Loucy (cell line): ENCODE results near the gene HSP90AB1.

Source experiments
- H2AFZ ChIP-seq: fragments of 200-600 bp; sonication (generic); 2 replicates; pipeline ENCODE4 v1.6.0; 2016; ENCODE audit warnings: antibody characterized with exemption, mild to moderate bottlenecking, low read length, moderate library complexity
- H3F3A ChIP-seq: fragments of 200-600 bp; 2 replicates; pipeline ENCODE4 v1.6.0; 2016; ENCODE audit warnings: antibody characterized with exemption, low read depth, mild to moderate bottlenecking
- H3K27me3 ChIP-seq: fragments of 200-600 bp; sonication (generic); 2 replicates; pipeline ENCODE4 v1.6.1; 2014; ENCODE audit warnings: low read length, mild to moderate bottlenecking; ENCODE audit not compliant: insufficient read depth, poor library complexity, severe bottlenecking
- H3K36me3 ChIP-seq: fragments of 200-600 bp; sonication (generic); 2 replicates; pipeline ENCODE4 v1.6.1; 2016; ENCODE audit warnings: low read length; ENCODE audit not compliant: insufficient read depth
- H3K4me1 ChIP-seq: fragments of 200-600 bp; sonication (generic); 2 replicates; pipeline ENCODE4 v1.5.1; 2014; ENCODE audit warnings: low read length, mild to moderate bottlenecking; ENCODE audit not compliant: insufficient read depth, poor library complexity, severe bottlenecking
- H3K4me2 ChIP-seq: fragments of 200-600 bp; sonication (generic); 2 replicates; pipeline ENCODE4 v1.6.0; 2014; ENCODE audit warnings: antibody characterized with exemption, low read length, low read depth, mild to moderate bottlenecking; ENCODE audit not compliant: poor library complexity, severe bottlenecking
- H3K4me3 ChIP-seq: fragments of 200-600 bp; sonication (generic); 2 replicates; pipeline ENCODE4 v1.5.1; 2014; ENCODE audit warnings: low read length, mild to moderate bottlenecking, mixed read lengths; ENCODE audit not compliant: poor library complexity, severe bottlenecking
- H3K79me2 ChIP-seq: fragments of 200-600 bp; sonication (generic); 2 replicates; pipeline ENCODE4 v1.6.1; 2014; ENCODE audit warnings: low read length; ENCODE audit not compliant: insufficient read depth
- H3K9ac ChIP-seq: fragments of 200-600 bp; sonication (generic); 2 replicates; pipeline ENCODE4 v1.6.0; 2014; ENCODE audit warnings: mild to moderate bottlenecking, low read depth, low read length, moderate library complexity; ENCODE audit not compliant: poor library complexity, severe bottlenecking
- H3K9me2 ChIP-seq: fragments of 200-600 bp; sonication (generic); replicated peaks from 2 replicates; pipeline ENCODE4 v1.6.1; 2016; ENCODE audit warnings: low read depth, low read length, mixed read lengths
- H3K9me3 ChIP-seq: fragments of 200-600 bp; sonication (generic); 2 replicates; pipeline ENCODE4 v1.6.1; 2014; ENCODE audit warnings: mild to moderate bottlenecking, antibody characterized with exemption, low read length, low read depth; ENCODE audit not compliant: insufficient read depth
- H4K20me1 ChIP-seq: fragments of 200-600 bp; sonication (generic); 2 replicates; pipeline ENCODE4 v1.6.0; 2014; ENCODE audit warnings: antibody characterized with exemption, low read length, mild to moderate bottlenecking; ENCODE audit not compliant: insufficient read depth, poor library complexity, severe bottlenecking
- EZH2phosphoT487 ChIP-seq: fragments of 200-600 bp; IDR thresholded peaks from 2 replicates; pipeline ENCODE4 v1.6.1; 2018; ENCODE audit warnings: antibody characterized with exemption, mild to moderate bottlenecking, moderate library complexity, borderline replicate concordance
- TF ChIP-seq, protein P1 (sequence below): fragments of 200-600 bp; sonication (generic); conservative IDR thresholded peaks from 2 replicates; pipeline ENCODE4 v1.5.1; 2014; ENCODE audit warnings: mild to moderate bottlenecking, antibody characterized with exemption, low read length

The HSP90AB1 gene

DNA sequence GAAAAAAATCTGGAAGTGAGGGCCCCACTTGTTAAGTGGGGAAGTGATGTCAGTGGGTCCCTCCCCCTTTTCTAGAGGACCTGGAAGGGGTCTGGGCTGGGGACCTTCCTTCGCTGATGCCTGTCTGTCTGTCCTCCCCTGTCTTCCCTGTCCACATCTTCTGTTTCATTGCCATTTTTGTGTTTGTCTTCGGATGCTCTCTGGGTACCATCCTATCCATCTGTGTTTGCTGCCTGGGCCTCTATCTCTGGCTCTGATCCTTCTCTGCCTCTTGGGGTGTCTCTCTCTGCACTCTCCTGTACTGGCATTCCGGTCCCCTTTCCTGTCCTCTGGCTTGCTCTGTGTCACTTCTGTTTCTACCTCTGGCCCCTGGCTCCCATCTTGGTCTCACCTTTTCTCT lies 25.6 kb downstream of the HSP90AB1 start:
- TF ChIP-seq EZH2phosphoT487: no peak
- TF ChIP-seq, protein P1, sequence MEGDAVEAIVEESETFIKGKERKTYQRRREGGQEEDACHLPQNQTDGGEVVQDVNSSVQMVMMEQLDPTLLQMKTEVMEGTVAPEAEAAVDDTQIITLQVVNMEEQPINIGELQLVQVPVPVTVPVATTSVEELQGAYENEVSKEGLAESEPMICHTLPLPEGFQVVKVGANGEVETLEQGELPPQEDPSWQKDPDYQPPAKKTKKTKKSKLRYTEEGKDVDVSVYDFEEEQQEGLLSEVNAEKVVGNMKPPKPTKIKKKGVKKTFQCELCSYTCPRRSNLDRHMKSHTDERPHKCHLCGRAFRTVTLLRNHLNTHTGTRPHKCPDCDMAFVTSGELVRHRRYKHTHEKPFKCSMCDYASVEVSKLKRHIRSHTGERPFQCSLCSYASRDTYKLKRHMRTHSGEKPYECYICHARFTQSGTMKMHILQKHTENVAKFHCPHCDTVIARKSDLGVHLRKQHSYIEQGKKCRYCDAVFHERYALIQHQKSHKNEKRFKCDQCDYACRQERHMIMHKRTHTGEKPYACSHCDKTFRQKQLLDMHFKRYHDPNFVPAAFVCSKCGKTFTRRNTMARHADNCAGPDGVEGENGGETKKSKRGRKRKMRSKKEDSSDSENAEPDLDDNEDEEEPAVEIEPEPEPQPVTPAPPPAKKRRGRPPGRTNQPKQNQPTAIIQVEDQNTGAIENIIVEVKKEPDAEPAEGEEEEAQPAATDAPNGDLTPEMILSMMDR: no peak
- Histone ChIP-seq H3K4me3 (no peak overlapping the region), H3K9ac (no peak overlapping the region), H3K4me2 (no peak overlapping the region), H4K20me1 (no peaks in the 10 kb centered on the region), H3K79me2 (no peaks in the 10 kb centered on the region), H3K27me3 (no peaks in the 10 kb centered on the region), H3K9me2 (no peaks in the 10 kb centered on the region), H2AFZ (no peak overlapping the region), H3F3A (no peaks in the 10 kb centered on the region), H3K9me3 (no peaks in the 10 kb centered on the region), H3K4me1 (peaks cover 12% of the 10 kb centered on the region), H3K36me3 (no peaks in the 10 kb centered on the region)

DNA sequence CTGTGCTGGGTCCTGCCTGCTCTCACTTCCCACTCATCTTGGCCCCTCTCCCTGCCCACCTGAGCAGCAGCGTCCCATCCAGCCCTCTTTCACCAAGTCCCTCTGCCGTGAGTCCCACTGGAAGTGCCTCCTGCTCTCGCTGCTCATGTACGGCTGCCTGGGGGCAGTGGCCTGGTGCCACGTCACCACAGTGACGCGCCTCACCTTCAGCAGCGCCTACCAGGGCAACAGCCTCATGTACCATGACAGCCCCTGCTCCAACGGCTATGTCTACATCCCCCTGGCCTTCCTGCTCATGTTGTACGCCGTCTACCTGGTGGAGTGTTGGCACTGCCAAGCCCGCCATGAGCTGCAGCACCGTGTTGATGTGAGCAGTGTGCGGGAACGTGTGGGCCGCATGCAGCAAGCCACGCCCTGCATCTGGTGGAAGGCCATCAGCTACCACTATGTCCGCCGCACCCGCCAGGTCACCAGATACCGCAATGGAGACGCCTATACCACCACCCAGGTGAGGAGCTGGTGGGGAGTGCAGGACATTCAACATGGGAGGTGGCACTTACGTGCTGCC lies 26.2 kb downstream of the HSP90AB1 start:
- H3K9me2 ChIP-seq: no peaks in the 10 kb centered on the region
- H3K4me2 ChIP-seq: no peak overlapping the region
- H3K9me3 ChIP-seq: no peaks in the 10 kb centered on the region
- no peak overlapping the region for H3K4me3 ChIP-seq
- peaks cover 12% of the 10 kb centered on the region for H3K4me1 ChIP-seq
- H2AFZ ChIP-seq: no peak overlapping the region
- H3K79me2 ChIP-seq: no peaks in the 10 kb centered on the region
- no peaks in the 10 kb centered on the region for H3K27me3 ChIP-seq
- H4K20me1 ChIP-seq: no peaks in the 10 kb centered on the region
- H3K9ac ChIP-seq: no peak overlapping the region
- no peak for TF ChIP-seq EZH2phosphoT487
- TF ChIP-seq, protein P1: no peak
- H3K36me3 ChIP-seq: no peaks in the 10 kb centered on the region
- no peaks in the 10 kb centered on the region for H3F3A ChIP-seq

DNA sequence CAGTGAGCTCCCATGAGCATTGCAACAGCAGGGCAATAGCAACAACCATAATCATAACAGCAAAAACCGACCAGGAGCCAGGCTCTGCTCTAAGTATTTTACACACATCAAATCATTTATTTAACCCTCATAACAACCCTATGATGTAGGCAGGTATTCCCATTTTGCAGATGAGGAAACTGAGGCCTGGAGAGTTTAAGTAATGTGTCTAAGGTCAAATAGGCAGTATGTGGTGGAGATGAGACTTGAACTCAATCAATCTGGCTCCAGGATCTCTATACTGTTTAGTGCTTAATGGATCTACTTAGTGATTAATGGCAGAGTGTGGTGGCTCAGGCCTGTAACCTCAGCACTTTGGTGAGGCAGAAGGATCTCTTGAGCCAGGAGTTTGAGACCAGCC lies 26.7 kb downstream of the HSP90AB1 start:
- Histone ChIP-seq H3K36me3 (no peaks in the 10 kb centered on the region), H3K9me2 (no peaks in the 10 kb centered on the region), H3K27me3 (no peaks in the 10 kb centered on the region), H3K4me3 (no peak overlapping the region), H4K20me1 (no peaks in the 10 kb centered on the region), H3K4me2 (no peak overlapping the region), H3K79me2 (no peaks in the 10 kb centered on the region), H3K9ac (no peak overlapping the region), H3K4me1 (peaks cover 6% of the 10 kb centered on the region), H2AFZ (no peak overlapping the region), H3F3A (no peaks in the 10 kb centered on the region), H3K9me3 (no peaks in the 10 kb centered on the region)
- no peak for TF ChIP-seq EZH2phosphoT487
- TF ChIP-seq, protein P1: no peak
